Erythroblast (primary cell): ENCODE measurements around the gene PISD.

Experiments
- GATA1 ChIP-seq: IDR thresholded peaks from 2 replicates; pipeline ENCODE4 v1.6.1; 2011; ENCODE audit warnings: low read depth, mild to moderate bottlenecking, control low read depth, low read length, moderate library complexity
- POLR2A ChIP-seq: IDR thresholded peaks from 2 replicates; pipeline ENCODE4 v1.6.1; 2011; ENCODE audit warnings: mild to moderate bottlenecking, low read length

DNA sequence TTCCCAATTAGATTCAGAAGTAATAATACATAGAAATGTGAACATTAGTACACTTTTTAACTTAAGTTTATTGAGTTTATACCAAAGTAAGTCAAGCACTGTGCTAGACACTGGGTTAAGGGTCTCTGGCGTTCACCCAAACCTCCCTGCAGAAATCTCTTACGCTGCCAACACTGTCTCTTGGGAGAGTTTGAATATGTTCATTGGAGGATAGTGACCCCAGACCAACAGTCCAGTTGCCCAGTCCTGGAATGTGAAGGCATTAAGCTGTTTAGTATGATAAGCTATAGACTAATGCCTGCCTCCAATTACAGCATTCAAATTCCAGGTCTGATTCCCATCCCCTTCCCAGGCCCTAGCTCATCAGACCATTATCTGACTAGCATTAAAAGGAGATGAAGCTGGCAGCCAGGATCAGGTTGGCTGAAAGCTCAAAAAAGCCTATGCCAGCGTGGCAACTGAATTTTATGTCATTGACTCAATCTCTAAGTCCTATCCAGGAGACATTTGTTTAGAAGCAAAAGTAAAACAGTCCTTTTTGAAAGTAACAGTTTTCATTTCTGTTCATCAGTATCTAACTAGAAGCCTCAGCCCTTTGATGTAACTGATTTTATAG lies 87.9 kb downstream of the PISD start:
- no peak for TF ChIP-seq POLR2A
- no peak for TF ChIP-seq GATA1
